ENCODE data around the gene THAP4. TPM values are rescaled to one million over a fixed set of nuclear protein-coding genes. Genes with fewer than 3 reads are reported as not detected.

THAP4 gene
- total RNA-seq, 6 experiments from 2014 or later = 40.6 to 47.9 (median 43.0) TPM

DNA sequence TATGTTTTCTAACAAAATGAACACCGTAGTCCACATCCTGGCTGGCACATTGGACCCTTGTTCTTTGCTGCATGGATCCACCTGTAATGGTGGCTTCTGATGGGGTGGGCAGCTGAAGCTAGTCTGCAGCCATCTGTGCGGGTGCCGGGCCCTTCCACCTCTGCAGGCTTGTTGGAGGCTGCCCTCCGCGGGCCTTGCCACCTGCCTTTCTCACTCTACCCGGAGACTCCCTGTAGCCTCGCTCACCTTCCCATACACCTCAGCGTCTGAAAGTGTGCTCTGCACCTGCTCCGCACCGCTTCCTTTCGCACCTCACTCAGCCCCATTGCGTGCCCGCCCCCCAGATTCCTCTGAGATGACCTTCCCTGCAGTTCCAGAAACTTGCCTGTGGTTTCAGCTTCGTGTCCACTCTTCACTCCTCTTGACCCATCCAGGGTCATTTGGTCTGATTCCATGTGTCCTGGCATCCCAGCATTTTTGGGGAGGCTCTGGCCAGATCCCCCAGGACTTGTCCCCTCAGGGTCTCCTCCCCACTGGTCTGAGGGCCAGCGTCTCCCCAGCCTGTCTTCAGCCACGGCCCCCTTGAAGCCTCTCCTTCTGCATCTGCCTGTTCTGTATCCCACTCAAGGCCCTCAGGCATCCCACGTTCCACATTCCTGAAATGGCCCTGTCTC is 18.7 kb upstream of the THAP4 start:
- no peaks in the 10 kb centered on the region for H3K9me3 Mint-ChIP-seq
- no peak for DNase-seq
- no peak overlapping the region for H3K27ac Mint-ChIP-seq
- H3K4me1 Mint-ChIP-seq (ENCODE audit: low read depth) = no peaks in the 10 kb centered on the region
- H3K4me3 Mint-ChIP-seq = no peak overlapping the region
- TF ChIP-seq, protein P1, sequence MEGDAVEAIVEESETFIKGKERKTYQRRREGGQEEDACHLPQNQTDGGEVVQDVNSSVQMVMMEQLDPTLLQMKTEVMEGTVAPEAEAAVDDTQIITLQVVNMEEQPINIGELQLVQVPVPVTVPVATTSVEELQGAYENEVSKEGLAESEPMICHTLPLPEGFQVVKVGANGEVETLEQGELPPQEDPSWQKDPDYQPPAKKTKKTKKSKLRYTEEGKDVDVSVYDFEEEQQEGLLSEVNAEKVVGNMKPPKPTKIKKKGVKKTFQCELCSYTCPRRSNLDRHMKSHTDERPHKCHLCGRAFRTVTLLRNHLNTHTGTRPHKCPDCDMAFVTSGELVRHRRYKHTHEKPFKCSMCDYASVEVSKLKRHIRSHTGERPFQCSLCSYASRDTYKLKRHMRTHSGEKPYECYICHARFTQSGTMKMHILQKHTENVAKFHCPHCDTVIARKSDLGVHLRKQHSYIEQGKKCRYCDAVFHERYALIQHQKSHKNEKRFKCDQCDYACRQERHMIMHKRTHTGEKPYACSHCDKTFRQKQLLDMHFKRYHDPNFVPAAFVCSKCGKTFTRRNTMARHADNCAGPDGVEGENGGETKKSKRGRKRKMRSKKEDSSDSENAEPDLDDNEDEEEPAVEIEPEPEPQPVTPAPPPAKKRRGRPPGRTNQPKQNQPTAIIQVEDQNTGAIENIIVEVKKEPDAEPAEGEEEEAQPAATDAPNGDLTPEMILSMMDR (IDR thresholded peaks at IDR 0.05) = no peak
- H3K27me3 Mint-ChIP-seq (ENCODE audit: insufficient read depth) = peaks cover 1% of the 10 kb centered on the region; the same call in 1 of the 2 replicates
- peaks cover 32% of the 10 kb centered on the region for H3K36me3 Mint-ChIP-seq (ENCODE audit: low read depth)

DNA sequence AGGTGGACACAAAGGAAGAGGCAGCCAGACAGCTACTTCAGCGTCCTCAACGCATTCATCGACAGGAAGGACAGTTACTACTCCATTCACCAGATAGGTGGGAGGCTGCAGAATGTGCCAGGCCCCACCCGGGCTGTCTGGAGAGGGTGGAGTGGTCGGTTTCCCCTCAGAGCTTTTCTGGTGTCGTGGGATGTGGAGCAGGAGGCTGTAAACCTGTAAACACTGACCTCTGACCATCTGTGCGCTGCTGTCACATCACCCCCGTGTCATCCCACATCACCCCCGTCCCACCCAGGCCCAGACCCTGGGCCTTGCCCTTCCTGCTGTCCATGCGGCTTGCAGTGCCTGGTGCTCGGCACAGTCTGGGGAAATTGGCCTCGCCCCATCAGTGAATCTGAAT is 17.6 kb upstream of the THAP4 start:
- DNase-seq = no peak
- H3K36me3 Mint-ChIP-seq (ENCODE audit: low read depth) = peaks cover 25% of the 10 kb centered on the region
- H3K27me3 Mint-ChIP-seq (ENCODE audit: insufficient read depth) = peaks cover 1% of the 10 kb centered on the region; the same call in 1 of the 2 replicates
- no peak overlapping the region for H3K4me3 Mint-ChIP-seq
- H3K27ac Mint-ChIP-seq = no peak overlapping the region
- no peaks in the 10 kb centered on the region for H3K9me3 Mint-ChIP-seq
- no peaks in the 10 kb centered on the region for H3K4me1 Mint-ChIP-seq (ENCODE audit: low read depth)
- TF ChIP-seq, protein P1 (IDR thresholded peaks at IDR 0.05) = no peak

DNA sequence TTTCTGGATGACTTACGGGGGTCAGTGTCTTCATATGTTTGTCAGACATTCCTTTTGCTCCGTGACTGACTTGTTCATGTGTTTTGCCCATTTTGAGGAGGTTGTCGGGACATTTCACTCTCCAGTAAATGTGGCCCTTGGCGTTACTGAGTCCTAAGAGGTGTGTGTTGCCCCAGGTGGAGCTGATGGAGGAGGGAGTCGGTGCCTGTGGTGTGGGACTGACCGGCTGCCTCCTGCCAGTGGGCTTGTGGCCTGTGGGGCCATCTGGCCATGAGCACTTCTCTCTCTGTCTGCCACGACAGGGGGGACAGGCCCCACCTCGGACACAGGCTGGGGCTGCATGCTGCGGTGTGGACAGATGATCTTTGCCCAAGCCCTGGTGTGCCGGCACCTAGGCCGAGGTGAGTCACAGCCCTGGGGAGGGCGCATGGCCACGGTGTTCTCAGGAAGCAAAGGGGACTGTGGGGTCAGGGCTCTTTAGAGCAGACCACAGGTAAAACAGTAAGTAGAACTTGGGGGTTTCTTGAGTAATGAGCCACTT is 16.3 kb upstream of the THAP4 start:
- H3K27me3 Mint-ChIP-seq (ENCODE audit: insufficient read depth) = peaks cover 1% of the 10 kb centered on the region; the same call in 1 of the 2 replicates
- H3K9me3 Mint-ChIP-seq = no peaks in the 10 kb centered on the region
- no peak overlapping the region for H3K27ac Mint-ChIP-seq
- H3K4me3 Mint-ChIP-seq = no peak overlapping the region
- TF ChIP-seq, protein P1 (IDR thresholded peaks at IDR 0.05) = no peak
- DNase-seq = no peak
- peaks cover 17% of the 10 kb centered on the region for H3K36me3 Mint-ChIP-seq (ENCODE audit: low read depth)
- H3K4me1 Mint-ChIP-seq (ENCODE audit: low read depth) = no peaks in the 10 kb centered on the region

DNA sequence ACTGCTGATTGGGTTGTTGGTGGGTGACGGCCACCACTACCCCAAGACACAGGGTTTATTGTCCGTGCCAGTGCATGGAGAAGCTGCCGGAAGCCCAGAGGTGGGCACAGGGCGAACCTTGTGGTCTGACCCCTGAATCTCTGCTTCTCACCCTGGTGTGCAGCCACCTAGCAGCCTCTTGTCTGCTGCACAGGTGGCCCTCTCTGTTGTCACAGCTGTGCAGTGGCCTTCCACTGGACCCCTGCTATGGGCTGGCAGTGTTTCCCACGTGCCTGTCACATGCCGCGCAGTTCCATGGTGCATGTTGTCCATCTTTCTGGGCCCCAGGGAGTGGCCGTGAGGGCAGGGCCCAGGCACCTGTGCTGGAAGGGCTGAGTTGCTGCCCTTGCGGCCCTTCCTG is 15.8 kb upstream of the THAP4 start:
- Mint-ChIP-seq H3K4me1 (ENCODE audit: low read depth) (no peaks in the 10 kb centered on the region), H3K27ac (no peak overlapping the region), H3K4me3 (no peak overlapping the region), H3K27me3 (ENCODE audit: insufficient read depth) (peaks cover 1% of the 10 kb centered on the region; the same call in 1 of the 2 replicates), H3K36me3 (ENCODE audit: low read depth) (peaks cover 17% of the 10 kb centered on the region), H3K9me3 (no peaks in the 10 kb centered on the region)
- no peak for DNase-seq
- TF ChIP-seq, protein P1 (IDR thresholded peaks at IDR 0.05) = no peak

DNA sequence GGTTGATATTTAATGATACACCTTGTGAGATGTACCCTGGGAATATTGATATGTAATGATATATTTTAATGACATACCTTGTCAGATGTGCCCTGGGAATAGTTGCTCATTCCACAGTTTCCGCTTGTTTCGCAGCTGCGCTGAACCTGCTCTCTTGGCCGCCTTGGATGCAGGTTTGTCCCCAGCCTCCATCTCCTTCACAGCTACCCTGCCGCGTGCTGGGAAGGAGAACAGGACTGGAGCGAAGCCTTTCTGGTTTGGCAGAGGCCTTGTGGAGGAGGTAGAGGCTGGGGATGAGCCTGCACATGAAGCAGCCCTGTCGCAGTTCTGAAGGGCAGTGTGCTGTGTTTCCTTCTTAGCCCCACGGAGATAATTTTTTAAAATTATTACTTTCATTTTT is 15.2 kb upstream of the THAP4 start:
- TF ChIP-seq, protein P1 (IDR thresholded peaks at IDR 0.05) = no peak
- no peak overlapping the region for H3K27ac Mint-ChIP-seq
- H3K4me1 Mint-ChIP-seq (ENCODE audit: low read depth) = peaks cover 2% of the 10 kb centered on the region; the same call in 1 of the 2 replicates
- H3K4me3 Mint-ChIP-seq = no peak overlapping the region
- no peaks in the 10 kb centered on the region for H3K9me3 Mint-ChIP-seq
- DNase-seq = no peak
- H3K27me3 Mint-ChIP-seq (ENCODE audit: insufficient read depth) = peaks cover 1% of the 10 kb centered on the region; the same call in 1 of the 2 replicates
- H3K36me3 Mint-ChIP-seq (ENCODE audit: low read depth) = peaks cover 17% of the 10 kb centered on the region
